Kidney (tissue), 14 donors: ENCODE measurements around the gene PDGFB. TPM values are rescaled to one million over a fixed set of nuclear protein-coding genes. Genes with fewer than 3 reads are reported as not detected.

Experiments used
- DNase-seq, 5 donors: peaks; one replicate each; pipeline ENCODE4 v3.0.0-alpha.2; 2013 to 2020
- FAIRE-seq: peaks from 2 replicates; lab custom pipeline; 2012; peaks lifted over from hg19 to GRCh38; lab: Jason Lieb, UNC
- H3K27ac ChIP-seq, 2 donors: one replicate each; pipeline ENCODE4 v1.7.0; 2013; ENCODE audit warnings: low read depth in 2 of 2, low read length in 2 of 2, inconsistent platforms in 1 of 2
- H3K27me3 ChIP-seq: one replicate; pipeline ENCODE4 v1.7.1; 2013; ENCODE audit warnings: low read length, inconsistent platforms; ENCODE audit not compliant: control insufficient read depth, insufficient read depth
- H3K36me3 ChIP-seq, 3 donors: one replicate each; pipeline versions ENCODE4 v1.7.0 to v1.7.1; 2013; ENCODE audit warnings: low read length in 3 of 3, control low read depth in 1 of 3, inconsistent platforms in 1 of 3; ENCODE audit not compliant: insufficient read depth in 3 of 3, control insufficient read depth in 2 of 3
- H3K4me1 ChIP-seq, 3 donors: one replicate each; pipeline versions ENCODE4 v1.7.0 to v1.7.1; 2013; ENCODE audit warnings: low read length in 3 of 3, inconsistent platforms in 1 of 3, low read depth in 1 of 3; ENCODE audit not compliant: control insufficient read depth in 2 of 3, insufficient read depth in 2 of 3
- H3K4me3 ChIP-seq, 3 donors: one replicate each; pipeline versions ENCODE4 v1.7.0 to v1.8.1; 2013; ENCODE audit warnings: low read length in 3 of 3, control low read depth in 1 of 3, inconsistent platforms in 1 of 3
- H3K9ac ChIP-seq, 3 donors: one replicate each; pipeline versions ENCODE4 v1.7.0 to v1.7.1; 2013; ENCODE audit warnings: low read length in 3 of 3, control low read depth in 1 of 3, inconsistent platforms in 1 of 3
- H3K9me3 ChIP-seq, 3 donors: one replicate each; pipeline versions ENCODE4 v1.7.0 to v1.7.1; 2013; ENCODE audit warnings: low read length in 3 of 3, control low read depth in 1 of 3, inconsistent platforms in 1 of 3; ENCODE audit not compliant: control insufficient read depth in 2 of 3, insufficient read depth in 1 of 3
- intact Hi-C: fragments of 100-400 bp; cut with DNase I; formaldehyde crosslinking; loops from one replicate; pipeline ENCODE4 v1.11.1; 2022
- polyA plus RNA-seq: library from polyadenylated mRNA; stranded (reverse); fragments of 350-450 nt; fragmentation: Illumina TruSeq; extraction: RNeasy Lipid Tissue Mini Kit (QIAGEN cat#74804); gene quantifications from one replicate; pipeline ENCODE4 v1.2.3, GENCODE V29; 2014; ENCODE audit warnings: low read depth, low replicate concordance; ENCODE audit not compliant: insufficient read depth
- total RNA-seq: library from RNA; stranded (reverse); fragmentation: NEBNext Ultra II Directional; extraction: Animal tissue kit (Norgen Biotek cat#: 25700); gene quantifications from one replicate; pipeline ENCODE4 v1.2.1, GENCODE V29; 2021
- TF ChIP-seq, protein P1 (sequence below): IDR thresholded peaks from 3 replicates; pipeline ENCODE4 v1.5.1; 2012; ENCODE audit warnings: mild to moderate bottlenecking, moderate library complexity, borderline replicate concordance; ENCODE audit not compliant: insufficient read depth; ENCODE audit errors: extremely low read depth
- donor health status: control.
- donor health status: control.
- donor health status: control.
- donor health status: control.
- donor health status: control.
- donor health status: DM: yes; HTN: yes; CAD: no.
- donor health status: Normal renal cell carcinoma (clear cell type).

The PDGFB gene
- total and polyA plus RNA-seq, 2 donors from 2014 or later: 10.4 to 14.2 TPM

DNA sequence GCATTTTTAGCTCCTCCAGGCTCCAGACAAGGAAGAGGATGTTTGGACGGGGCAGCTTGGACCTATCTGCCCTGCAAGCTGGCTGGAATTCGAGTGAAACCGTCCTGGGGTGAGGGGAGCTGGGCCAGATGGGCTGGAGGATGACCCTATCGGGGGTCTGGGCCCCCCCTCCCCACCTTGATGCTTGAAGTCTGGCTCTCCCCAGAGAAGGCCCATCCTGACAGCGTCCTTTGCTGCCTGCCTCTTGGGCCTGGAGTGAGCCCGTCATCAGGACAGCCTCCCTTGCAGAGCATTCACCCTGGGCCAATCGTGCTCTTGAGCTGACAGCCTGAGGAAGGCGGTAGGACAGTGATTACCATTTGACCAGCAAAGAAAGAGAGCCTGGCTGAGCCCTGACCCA, 5.3 kb upstream of the PDGFB start:
- DNase-seq: peak in 1 of 5 donors; percentile 34
- no peaks in the 10 kb centered on the region for H3K9me3 ChIP-seq
- peaks cover 2% of the 10 kb centered on the region for H3K27me3 ChIP-seq
- H3K27ac ChIP-seq: peak overlapping the region in 1 of 2 donors; percentile 32
- intact Hi-C loops: no loop called here
- no peak overlapping the region for H3K9ac ChIP-seq
- peaks cover 0 to 26% (median 6%) of the 10 kb centered on the region in 3 donors for H3K4me1 ChIP-seq
- FAIRE-seq: no peak
- TF ChIP-seq, protein P1, sequence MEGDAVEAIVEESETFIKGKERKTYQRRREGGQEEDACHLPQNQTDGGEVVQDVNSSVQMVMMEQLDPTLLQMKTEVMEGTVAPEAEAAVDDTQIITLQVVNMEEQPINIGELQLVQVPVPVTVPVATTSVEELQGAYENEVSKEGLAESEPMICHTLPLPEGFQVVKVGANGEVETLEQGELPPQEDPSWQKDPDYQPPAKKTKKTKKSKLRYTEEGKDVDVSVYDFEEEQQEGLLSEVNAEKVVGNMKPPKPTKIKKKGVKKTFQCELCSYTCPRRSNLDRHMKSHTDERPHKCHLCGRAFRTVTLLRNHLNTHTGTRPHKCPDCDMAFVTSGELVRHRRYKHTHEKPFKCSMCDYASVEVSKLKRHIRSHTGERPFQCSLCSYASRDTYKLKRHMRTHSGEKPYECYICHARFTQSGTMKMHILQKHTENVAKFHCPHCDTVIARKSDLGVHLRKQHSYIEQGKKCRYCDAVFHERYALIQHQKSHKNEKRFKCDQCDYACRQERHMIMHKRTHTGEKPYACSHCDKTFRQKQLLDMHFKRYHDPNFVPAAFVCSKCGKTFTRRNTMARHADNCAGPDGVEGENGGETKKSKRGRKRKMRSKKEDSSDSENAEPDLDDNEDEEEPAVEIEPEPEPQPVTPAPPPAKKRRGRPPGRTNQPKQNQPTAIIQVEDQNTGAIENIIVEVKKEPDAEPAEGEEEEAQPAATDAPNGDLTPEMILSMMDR: no peak
- H3K36me3 ChIP-seq: no peaks in the 10 kb centered on the region
- no peak overlapping the region for H3K4me3 ChIP-seq

DNA sequence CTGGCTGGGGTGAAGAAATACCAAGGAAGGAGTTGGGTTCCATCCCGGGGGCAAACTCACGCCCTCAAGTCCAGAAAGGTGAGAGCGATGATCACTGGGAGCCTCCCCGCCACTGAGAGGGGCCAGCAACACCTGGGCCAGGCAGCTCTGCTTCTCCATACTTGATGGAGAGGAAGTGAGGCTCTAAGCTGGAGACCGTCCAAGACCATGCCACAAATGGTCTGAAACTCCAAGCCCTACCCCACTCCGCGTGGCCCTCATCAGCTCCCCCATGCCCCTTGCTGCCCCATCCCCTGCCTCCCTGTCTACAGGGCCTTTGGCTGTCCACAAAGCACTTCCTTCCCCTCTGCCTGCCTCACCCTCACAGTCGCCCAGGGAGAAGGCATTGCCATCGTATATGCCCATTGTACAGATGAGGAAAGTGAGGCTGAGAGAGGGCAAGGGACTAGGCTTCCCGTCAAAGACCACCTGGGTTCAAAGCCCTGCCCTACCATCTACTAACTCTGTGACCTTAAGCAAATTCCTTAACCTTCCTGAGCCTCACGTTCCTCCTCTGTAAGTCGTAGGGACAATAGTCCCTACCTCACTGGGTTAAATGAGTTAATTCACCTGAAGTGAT, 4.4 kb upstream of the PDGFB start:
- Histone ChIP-seq H3K9ac (no peak overlapping the region), H3K36me3 (no peaks in the 10 kb centered on the region), H3K27ac (no peak overlapping the region), H3K9me3 (no peaks in the 10 kb centered on the region), H3K27me3 (peaks cover 2% of the 10 kb centered on the region), H3K4me1 (peaks cover 0 to 19% (median 6%) of the 10 kb centered on the region in 3 donors), H3K4me3 (no peak overlapping the region)
- intact Hi-C loops: no loop called here
- FAIRE-seq: no peak
- TF ChIP-seq, protein P1: no peak
- no peak for DNase-seq

DNA sequence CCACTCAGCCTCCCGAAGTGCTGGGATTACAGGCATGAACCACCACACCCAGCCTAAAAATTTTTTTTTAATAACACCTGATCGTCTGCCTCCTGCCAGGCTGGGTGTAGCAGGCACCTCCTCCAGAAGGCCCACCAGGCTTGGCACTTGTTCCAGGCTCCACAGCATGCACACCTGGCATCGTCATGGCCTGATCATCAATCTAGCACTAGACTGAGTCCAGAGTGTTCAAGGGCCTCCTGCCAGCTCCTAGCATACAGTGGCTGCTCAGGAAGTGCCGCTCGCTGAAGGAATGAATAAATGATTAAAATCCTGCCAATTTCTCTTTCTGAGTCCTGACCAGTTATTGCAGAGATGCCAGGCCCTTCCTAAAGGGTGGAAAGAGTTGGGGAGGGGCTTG, 3.5 kb upstream of the PDGFB start:
- intact Hi-C loops: no loop called here
- H3K9ac ChIP-seq: no peak overlapping the region
- no peak overlapping the region for H3K27ac ChIP-seq
- no peaks in the 10 kb centered on the region for H3K9me3 ChIP-seq
- H3K4me1 ChIP-seq: peaks cover 0 to 11% (median 6%) of the 10 kb centered on the region in 3 donors
- DNase-seq (no peak), FAIRE-seq (no peak)
- no peak overlapping the region for H3K4me3 ChIP-seq
- TF ChIP-seq, protein P1: no peak
- H3K36me3 ChIP-seq: no peaks in the 10 kb centered on the region
- H3K27me3 ChIP-seq: peaks cover 2% of the 10 kb centered on the region
